Activated T-helper 1 cell treated with Interleukin-2 at 50 U/mL for 16 hours (primary cell): Measurements from ENCODE around the gene OAS3.

ENCODE experiments used
- DNase-seq: peaks from one replicate; pipeline ENCODE4 v3.0.0-alpha.2; 2020; ENCODE audit warnings: low read depth

Gene OAS3

GRCh38 chr12:112961536-112961935, 23.3 kb downstream of the OAS3 start:
- DNase-seq: no peak

GRCh38 chr12:112962561-112962960, 24.3 kb downstream of the OAS3 start:
- DNase-seq: no peak

GRCh38 chr12:112963227-112963861, 25.1 kb downstream of the OAS3 start:
- no peak for DNase-seq

- DNase-seq: no peak
Observed at GRCh38 chr12:112964067-112964670, 25.9 kb downstream of the OAS3 start.

GRCh38 chr12:112964915-112965314, 26.6 kb downstream of the OAS3 start:
- no peak for DNase-seq

- no peak for DNase-seq
Observed at GRCh38 chr12:112965643-112966042, 27.4 kb downstream of the OAS3 start.

- DNase-seq: no peak
Observed at GRCh38 chr12:112967306-112967705, 29.0 kb downstream of the OAS3 start.

- DNase-seq: no peak
Observed at GRCh38 chr12:112967858-112968257, 29.6 kb downstream of the OAS3 start.

GRCh38 chr12:112969547-112970306, 31.5 kb downstream of the OAS3 start:
- DNase-seq: no peak

- DNase-seq: no peak
Observed at GRCh38 chr12:112970391-112970790, 32.1 kb downstream of the OAS3 start.

- no peak for DNase-seq
Observed at GRCh38 chr12:112971248-112971647, 33.0 kb downstream of the OAS3 start.

- DNase-seq: no peak
Observed at GRCh38 chr12:112973011-112973735, 34.9 kb downstream of the OAS3 start.

- DNase-seq: no peak
Observed at GRCh38 chr12:112973818-112974231, 35.6 kb downstream of the OAS3 start.

GRCh38 chr12:112974904-112975303, 36.6 kb downstream of the OAS3 start:
- no peak for DNase-seq

GRCh38 chr12:112977139-112977538, 38.9 kb downstream of the OAS3 start:
- DNase-seq: no peak

GRCh38 chr12:112977641-112978040, 39.4 kb downstream of the OAS3 start:
- DNase-seq: no peak

GRCh38 chr12:112978163-112979040, 40.1 kb downstream of the OAS3 start, which contains the start of gene OAS2:
TSS of gene OAS2 (plus strand) at chr12:112978519. CDS start at chr12:112978609, 90 bp downstream.
- peak; percentile 65 for DNase-seq

- no peak for DNase-seq
Observed at GRCh38 chr12:112979041-112979680, 40.9 kb downstream of the OAS3 start.

- DNase-seq: no peak
Observed at GRCh38 chr12:112980491-112981158, 42.4 kb downstream of the OAS3 start.

- DNase-seq: no peak
Observed at GRCh38 chr12:112985642-112986290, 47.5 kb downstream of the OAS3 start.
